Measurements from ENCODE around the gene HAO2.
"Not testable (repeated sequence)": the region's sequence is repeated elsewhere in the genome, so short reads cannot be mapped to it uniquely, and the experiment has no call there.

The HAO2 gene

GRCh38 chr1:119347858-119348257 is 20.7 kb upstream of the HAO2 start:
- no peak for DNase-seq

- no peak for DNase-seq
Measured at GRCh38 chr1:119348941-119349340, 19.6 kb upstream of the HAO2 start.

- not testable (repeated sequence) for DNase-seq
Measured at GRCh38 chr1:119350866-119351265, 17.7 kb upstream of the HAO2 start.

DNA sequence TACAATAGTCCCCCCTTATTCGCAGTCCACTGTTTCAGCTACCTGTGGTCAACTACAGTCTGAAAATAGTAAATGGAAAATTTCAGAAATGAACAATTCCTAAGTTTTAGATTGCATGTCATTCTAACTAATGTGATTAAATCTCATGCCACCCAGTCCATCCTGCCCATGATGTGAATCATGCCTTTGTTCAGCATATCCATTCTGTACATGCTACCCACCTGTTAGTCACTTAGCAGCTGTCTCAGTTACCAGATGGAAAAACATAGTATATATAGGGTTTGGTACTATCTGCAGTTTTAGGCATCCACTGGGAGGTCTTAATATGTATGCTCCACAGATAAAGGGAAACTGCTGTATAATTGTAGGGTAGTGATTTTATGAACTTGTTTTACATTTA is 16.6 kb upstream of the HAO2 start:
- no peak for DNase-seq

DNA sequence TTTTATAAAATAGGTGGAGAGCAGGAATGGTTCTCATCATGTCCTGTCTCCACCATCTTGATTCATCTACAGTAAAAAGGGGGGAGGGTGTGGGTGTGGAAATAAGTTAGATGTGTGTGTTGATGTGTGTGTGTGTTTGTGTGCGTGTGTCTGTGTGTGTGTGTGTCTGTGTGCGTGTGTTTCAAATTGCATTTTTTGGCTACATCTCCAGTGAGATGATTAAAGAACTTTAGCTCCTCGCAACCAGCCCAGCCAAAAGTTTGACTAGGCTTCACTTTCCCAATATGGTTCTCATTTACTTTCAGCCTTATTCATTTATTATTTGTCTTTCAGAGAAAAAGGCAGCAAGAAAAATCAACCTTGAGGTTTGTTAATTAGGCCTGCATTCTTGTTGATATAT is 14.7 kb upstream of the HAO2 start:
- DNase-seq, result no peak

DNA sequence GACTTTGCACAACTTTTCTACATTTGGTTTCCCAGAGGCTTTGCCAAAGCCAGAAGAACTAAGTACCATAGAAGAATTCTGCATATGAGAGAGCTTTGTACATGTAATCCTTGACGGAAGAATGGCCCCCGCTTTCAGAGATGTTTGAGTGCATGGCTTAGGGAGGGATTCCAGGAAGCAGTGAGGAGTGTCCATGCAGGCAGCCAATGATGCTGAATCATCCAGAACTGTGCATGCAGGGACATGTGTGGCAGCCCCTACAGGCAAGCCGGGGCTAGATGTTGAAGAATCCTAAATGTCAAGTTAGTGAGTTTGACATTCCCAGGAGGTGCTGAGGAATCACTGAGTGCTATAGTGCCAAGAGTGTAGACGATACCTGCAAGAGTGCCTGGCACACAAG is 9.9 kb upstream of the HAO2 start:
- DNase-seq, result no peak

DNA sequence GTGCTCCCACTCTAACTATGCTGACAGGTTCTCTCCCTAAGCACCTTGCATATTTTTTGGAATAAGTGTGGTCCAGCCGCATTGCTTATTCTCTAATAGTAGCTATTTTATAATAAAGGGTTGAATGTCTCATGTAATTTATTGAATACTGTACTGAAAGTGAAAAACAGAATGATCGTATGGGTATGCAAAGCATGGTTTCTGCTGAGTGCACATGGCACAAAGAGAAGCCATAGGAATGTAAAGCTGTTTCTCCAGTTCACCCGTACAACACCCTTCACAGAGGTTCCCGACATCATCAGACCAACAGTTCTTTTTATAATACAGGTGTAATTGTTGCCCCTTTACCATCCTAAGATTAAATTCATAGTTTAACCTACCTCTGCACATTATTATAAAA is 8.9 kb upstream of the HAO2 start:
- no peak for DNase-seq

DNA sequence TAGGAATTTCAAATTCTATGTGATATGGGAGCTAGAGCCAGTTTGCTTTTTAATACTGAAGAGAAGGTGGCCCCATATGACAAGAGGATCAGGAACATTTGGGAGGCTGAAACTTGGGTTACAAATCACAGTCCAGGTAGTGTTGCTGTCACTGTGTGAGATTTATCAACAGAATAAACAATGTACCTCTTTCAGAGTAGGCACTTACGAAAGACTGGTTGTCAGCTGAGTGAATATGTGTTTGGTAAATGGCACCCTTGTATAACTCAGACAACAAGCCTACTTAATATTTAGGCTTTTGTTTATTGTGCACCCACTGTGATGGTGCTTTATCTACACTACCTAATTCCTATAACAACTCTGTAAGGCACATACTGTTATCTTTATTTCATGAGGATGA is 7.4 kb upstream of the HAO2 start:
- DNase-seq, result no peak

GRCh38 chr1:119361620-119362344 is 6.8 kb upstream of the HAO2 start:
- DNase-seq, result no peak

- DNase-seq, result no peak
Measured at GRCh38 chr1:119363162-119363561, 5.4 kb upstream of the HAO2 start.

DNA sequence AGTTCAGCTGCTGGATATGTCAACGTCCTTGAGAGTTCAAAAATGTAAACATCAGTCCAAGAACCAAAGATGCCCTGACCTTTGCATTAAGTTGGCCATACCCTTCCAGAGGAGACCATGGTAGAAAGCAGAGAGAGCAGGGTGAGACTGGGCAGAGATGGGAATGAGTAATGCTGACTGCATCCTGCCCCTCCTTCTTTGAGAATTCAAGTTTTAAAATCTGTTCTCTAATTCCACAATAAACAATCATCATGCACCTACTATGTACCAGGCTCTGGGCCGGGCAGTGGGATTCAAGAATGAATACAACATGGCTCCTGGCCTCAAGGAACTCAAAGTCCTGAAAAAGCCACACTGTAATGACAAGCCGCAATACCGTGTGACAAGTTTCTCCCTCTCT is 3.9 kb upstream of the HAO2 start:
- no peak for DNase-seq

DNA sequence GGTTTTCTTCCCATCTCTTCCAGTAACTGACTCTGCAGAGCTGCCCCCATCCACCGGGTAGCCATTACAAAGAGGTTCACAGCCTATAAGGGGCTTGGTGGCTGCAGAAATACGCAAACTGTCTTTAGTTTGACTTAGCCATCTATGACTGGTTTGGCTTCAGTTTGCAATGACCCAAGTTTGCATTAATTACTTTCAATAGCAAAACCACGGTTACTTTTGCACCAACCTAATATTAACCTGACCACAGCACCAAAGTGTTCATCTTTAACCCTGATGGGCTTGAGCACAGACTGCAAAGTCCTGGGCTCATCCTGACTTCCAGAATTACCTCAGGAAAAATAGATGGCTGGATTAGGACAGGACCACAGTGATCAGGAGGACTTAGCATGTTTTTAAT is 2.2 kb upstream of the HAO2 start:
- DNase-seq, result no peak

DNA sequence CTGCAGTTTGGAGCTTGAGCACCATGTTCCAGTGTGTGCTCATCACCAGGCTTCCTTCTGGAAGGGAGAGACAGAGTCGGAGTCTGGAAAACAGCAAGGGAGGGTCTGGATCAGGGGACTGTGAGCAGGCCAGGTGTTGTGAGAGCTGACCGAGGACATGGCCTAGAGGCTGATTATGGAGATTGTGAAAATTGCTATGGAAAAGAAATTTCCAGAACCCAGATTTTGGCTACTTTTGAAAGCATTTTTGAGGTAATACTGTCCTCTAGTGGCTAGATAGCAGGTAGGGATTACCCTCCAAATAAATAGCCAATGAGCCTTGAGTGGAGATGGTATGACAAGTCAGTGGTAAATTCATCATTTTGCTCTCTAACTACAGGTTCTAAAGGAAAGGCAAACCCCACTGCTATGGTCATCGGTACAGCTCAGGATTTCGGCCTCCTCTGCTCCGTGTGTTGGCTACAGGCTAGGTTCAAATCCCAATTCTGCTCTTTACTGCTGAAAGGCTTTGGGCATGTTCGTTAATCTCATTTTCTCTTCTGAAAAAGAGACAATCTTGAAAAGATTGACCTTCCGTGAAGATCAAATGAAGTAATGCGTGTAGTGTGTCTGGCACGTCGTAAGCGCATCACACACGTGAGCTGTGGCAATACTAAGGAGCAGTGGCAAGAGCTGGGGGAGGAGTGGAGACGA is 1.0 kb upstream of the HAO2 start:
- peak; percentile 39 to 67 for DNase-seq

GRCh38 chr1:119370748-119371147 is 2.2 kb downstream of the HAO2 start:
- DNase-seq, result no peak

DNA sequence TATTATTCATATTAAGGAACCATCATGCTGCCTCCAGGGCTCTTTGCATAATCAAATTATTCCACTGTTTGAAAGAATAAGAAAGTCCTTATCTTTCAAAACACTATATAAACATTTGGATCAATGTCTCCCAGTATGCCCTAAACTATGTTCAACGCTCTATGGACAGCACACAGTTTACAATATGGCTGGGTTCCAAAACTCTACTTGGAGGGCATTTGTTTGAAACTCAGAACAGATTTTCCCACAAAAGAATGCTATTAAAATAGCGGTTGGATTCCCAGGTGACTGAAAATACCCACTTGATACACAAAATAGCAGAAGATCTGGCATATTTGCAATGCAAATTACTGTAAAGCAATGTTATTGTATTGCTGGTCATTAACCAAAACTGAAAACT is 3.2 kb downstream of the HAO2 start:
- DNase-seq, result peak in 1 of 2 experiments; percentile 9

DNA sequence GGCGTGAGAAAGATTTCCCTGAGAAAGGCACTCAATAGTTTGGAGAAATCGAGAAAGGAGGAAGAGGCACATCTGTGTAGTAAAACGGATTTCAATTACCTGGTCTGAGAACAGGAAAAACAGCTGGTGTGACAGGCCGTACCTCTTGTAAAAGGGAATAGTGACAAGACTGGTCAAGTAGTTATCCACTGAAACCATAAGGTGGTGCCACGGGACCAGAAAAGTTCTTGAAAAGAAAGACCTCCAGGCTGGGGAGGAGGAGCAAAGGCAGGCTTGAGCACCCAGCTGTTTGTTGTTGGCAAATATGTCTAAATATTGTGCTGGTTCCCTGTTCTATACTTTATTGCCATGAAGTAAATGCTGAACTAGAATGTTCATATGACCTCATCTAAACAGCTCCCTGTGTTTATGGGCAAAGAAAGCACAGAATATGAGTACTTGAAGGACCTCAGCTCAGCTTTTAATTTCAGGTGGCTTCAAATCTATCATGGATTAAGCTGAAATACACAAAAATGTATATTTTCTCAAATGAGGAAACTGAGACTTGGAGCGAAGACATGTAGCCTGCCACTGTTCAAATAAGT is 4.0 kb downstream of the HAO2 start:
- peak in 1 of 2 experiments; percentile 37 for DNase-seq

- no peak for DNase-seq
Measured at GRCh38 chr1:119373465-119373864, 4.9 kb downstream of the HAO2 start.

DNA sequence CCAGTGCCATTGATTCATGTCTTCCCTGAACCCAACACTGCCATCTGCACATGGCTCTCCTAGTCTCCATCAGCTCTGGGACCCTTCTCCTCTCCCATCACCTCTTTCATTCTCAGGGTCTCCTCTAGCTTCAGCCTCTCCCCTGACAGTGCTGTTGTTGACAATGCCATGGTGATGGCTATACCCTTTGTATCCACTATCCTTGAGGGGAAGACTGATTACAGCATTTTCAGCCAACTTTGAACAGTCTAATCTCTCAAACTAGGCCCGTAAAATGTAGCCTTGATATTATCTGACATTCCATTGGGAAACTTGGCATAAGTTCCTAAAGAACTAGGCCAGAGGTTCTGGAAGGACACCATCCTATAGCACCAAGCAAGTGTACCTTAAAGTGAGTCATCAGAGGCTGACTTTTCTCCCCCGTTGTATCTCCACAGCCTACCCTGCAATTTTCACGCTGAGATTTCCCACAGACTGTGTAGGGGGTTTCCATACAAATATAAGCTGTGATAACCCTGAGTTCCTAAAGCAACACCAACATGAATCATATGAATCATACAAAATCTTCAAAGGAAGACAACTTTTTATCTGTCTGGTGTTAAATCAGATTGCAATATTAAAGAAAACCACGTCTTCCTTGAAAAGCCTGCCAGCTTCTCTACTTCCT is 5.8 kb downstream of the HAO2 start:
- DNase-seq, result no peak

DNA sequence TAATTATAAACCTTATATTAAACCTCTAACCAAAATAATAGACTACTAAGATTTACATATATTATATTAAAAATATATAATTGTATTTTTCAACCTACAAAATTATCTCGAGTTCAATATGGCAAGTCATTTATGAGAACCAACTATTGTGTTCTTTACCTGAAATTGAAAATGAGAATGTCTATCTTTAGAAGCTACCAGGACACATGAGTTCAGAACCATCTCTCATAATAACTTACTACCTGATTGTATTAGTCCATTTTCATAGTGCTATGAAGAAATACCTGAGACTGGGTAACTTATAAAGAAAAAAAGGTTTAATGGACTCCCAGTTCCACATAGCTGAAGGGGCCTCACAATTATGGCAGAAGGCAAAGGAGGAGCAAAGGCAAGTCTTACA is 6.8 kb downstream of the HAO2 start:
- no peak for DNase-seq

GRCh38 chr1:119376594-119376993 is 8.0 kb downstream of the HAO2 start:
- DNase-seq, result no peak

GRCh38 chr1:119377594-119377993 is 9.0 kb downstream of the HAO2 start:
- DNase-seq, result not testable (repeated sequence)

GRCh38 chr1:119379117-119379516 is 10.5 kb downstream of the HAO2 start:
- no peak for DNase-seq

GRCh38 chr1:119380304-119380703 is 11.7 kb downstream of the HAO2 start:
- no peak for DNase-seq
